ENCODE results near the gene JUP. TPM values are rescaled to one million over a fixed set of nuclear protein-coding genes. Genes with fewer than 3 reads are reported as not detected.

JUP gene
- polyA plus RNA-seq, 1 donor, result 163 TPM

DNA sequence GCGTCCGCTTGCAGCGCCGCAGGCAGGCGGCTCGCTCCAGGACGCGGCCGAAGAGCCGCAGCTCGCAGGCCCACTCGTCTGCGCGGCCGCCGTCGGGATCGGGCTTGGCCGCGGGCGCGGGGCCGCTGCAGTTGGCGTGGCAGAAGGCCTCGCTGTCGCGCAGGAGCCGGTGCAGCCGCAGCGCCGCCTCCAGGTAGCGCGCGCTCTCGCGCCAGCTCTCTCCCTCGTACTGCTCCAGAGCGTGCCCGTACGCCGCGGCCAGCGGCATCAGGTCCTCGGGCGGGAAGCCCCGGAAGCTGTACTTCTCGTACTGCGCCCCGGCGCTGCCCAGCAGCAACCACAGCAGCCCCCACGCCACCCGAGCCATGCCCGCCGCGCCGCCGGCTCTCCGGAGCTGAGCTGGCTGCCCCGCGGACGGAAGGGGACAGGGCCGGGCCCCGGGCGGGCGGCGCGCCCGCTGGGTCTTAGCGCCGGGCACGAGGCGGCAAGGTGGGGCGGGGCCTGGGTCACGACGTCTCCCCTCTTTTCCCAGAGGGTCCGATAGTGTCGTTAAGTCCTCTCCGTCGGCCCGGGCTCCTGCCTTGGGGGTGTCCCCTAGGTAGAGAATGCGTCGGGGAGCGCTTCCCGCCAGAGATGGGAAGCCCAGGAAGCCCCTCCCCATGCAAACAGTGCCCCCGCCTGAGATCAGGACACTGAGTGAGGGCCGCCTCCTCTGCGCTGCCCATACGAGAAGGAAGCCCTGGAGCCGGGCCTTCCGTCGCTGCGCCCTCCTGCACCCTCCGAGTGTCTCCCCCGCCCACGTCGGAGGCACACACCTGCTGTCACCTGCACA is 25.3 kb upstream of the JUP start, which contains the start of gene P3H4:
Gene P3H4, minus strand, starts transcription at position 401 of the 832 bp plus-strand sequence. Its CDS starts 34 bp downstream, at position 367.
- peak; percentile 79 for DNase-seq

DNA sequence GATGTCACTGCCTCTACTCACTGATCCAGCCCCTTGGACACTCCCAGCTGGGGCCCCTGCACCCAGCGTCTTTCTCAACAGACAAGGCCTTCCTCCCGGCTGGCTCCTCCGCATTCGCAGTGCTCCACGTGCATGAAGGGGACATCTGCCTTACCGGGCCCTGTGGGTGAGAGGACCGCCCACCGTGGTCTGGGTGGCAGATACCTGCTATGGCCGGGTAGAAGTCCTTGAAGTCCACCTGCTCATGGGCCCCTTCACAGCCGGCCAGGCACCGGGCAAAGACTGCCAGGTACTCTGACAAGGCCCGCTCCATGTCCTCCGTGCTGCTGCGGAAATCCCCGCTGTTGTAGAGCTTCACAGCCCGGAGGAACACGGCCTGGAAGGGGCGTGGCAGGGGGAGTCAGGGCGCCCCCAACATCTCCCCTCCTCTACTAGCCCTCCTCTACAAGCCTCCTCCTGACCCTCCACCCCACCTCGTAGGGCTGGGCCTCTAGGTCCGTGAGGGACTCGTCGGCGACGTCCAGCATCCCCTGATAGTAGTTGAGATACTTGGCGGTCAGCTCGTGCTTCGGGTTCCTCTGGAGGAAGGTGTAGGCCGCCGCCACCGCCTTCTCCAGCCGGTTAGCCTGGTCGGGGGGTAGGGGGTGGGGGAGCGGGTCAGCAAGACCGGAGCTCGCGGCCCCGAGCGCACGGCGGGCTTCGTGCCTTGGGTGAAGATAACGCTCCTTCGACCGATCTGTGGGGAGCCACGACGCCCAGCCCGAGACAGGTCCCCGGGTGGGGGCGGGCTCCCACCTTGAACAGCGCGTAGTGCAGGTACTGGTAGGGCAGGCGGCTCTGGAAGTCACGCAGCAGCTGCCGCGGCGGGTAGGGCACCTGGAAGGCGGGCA is 24.4 kb upstream of the JUP start:
- no peak for DNase-seq

DNA sequence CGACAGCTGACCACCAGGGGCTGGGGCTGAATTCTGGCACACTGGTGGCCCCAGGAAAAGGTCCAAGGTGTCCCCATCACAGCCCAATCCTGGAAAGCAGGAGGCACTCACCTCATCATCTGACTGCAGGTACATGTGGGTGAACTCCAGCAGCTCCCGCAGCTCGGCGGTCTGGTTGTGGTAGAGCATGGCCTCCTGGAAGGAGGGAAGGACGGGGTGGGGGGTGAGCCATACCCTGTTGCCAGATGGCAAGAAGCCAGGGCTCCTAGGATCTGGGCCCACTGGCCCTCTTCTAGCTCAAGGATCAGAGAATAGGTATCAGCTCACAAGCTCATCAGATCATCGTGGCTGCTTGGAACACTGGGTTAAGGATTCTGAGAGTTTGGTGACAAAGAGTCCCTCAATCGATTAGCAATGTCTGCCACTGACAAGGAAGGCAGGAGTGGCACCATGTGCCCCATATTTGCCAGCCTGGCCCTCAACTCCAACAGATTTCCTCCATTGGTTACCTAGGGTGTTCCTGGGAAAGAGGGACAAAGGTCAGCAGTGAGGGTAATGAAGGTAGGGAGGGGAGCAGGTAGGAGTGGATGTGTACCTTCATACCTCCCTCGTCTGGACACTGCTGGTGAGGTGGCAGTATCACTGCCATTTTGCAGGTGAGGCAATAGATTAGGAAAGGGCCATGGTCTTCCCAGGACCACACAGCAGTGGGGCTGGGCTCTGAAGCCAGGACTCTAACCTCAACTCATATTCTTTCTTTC is 20.4 kb upstream of the JUP start:
- DNase-seq, result no peak

DNA sequence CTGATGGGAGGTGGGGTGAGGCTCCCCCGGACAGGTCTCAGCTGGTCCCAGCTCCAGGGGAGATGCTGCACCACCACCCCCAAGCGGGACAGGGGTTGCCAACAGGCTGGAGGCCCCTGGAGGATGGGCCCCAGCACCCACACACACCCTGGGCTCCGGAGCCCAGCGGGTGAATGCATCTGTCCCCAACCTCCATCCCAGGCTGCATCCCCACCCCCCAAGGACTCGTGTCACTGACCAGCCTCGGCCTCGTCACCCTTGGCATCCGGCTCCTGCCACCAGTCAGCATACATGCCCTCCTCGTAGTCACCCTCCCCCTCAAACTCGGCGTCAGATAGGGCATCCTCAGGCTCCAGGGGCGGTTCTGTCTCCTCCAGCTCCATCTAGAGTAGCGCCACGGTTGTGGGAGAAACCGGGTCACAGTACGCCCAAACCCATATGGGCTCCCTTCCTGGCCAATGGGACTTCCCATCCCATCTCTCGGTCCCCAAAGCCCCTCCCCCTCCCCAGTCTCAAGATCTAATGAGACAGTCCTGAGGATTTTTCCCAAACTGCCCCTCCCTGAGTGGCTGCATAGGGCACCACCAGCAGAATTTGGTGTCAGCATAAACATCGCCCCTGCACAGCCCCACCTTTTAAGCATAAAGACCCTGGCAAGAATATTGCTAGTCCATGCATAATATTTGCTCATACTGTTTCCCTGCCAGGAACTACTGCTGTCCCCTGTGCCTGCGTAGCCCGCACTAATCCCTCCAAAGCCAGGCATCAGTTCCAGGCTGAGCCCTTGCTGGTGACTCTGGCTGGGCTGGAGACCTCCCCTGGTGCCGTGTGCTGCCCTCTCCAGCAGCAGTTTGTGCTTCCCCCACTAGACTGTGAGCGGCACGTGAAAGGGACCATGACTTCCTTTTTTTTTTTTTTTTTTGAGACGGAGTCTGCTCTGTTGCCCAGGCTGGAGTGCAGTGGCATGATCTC is 16.8 kb upstream of the JUP start:
- DNase-seq, result no peak

DNA sequence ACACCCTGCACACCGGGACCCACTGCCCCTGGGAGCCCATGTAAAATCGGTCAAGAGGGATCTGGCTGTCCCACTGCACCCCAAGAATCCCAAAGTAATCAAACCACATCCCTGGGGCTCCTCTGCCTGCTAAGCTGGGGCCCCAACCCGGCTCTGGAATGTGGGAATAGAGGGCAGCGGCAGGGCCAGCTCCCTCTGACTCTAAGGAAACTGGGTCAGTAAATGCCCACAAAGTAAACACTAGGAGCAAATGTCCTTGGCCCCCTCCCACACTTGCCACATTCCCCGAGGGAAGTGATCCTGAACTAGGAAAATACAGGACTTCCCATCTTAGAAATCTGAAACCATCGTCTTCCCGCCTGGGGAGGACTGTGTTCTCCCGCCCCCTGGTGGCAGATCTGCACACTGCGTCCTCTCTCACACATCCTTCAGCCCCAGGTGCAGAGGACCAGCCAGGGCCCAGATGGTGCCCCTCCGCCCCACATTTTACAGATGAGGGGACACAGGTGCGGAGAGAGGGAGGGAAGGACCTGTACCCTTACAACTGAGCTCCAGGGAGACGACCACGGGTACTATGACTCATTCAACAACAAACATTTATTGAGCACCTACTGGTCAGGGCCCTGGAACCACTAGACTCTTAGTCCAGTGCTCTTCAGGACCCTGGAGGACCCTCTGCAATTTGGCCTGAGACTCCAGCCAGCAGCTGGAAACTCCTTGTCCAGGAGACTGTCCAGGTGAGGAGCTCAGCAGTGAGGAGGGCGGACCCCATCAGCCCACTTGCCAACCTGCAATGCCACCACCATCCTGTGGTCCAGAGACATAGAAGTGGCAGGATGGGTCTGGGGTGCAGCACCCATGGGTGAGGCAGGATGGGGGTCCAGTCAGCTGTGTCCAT is 15.1 kb upstream of the JUP start:
- DNase-seq, result peak; percentile 93

DNA sequence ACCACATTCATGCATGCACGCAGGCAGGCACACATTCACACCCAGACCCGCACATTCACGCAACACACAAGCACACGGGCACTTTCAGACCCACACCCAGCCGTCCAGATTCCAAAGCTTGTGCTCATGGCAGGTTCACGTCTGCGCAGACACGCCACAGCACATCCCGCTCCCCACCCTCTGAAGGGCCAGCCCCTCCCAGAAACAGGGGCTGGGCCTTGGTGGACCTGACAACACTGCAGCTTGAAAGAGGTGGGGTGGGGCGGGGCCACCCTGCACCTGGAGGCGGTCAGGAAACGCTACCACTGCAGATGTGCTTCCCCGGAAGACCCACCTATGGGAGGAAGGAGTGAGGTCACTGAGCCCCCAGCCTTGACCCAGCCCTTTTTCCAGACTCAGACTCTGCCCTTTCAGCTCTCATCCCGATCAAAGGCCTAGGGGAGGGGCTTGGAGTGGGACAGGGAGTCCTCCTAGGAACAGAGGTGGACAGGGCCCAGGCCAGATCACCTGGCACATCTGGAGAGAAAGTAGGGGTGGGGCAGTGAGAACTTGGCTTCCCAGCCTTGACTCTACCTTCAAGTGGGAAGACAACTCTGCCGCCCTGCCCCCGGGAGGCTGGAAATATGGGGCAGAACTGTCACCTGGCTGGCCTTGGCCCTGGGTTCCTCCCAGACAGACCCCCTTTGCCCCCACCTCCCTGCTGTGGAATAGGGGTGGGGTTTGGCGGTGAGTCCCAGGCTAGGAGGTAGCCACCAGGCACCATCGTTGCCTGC is 14.3 kb upstream of the JUP start:
- DNase-seq, result no peak

DNA sequence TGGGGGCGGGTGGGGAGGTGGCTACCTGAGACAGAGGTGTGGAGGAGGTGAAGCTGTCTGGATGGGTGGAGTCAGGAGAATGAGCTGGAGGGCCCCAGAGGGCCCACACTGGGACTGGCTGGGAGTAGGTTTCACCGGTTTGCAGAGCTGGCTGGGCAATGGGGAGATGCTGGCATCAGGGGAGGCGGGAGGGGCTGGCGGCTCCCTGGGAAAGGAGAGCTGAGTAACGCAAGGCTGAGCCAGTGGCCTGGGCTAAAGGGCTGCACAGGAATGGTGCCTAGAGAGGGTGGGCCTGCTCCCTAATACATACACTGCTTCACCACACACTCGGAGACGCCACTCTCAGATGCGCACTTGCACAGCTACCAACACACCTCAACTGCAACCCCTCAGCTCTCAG is 12.9 kb upstream of the JUP start:
- DNase-seq, result no peak

DNA sequence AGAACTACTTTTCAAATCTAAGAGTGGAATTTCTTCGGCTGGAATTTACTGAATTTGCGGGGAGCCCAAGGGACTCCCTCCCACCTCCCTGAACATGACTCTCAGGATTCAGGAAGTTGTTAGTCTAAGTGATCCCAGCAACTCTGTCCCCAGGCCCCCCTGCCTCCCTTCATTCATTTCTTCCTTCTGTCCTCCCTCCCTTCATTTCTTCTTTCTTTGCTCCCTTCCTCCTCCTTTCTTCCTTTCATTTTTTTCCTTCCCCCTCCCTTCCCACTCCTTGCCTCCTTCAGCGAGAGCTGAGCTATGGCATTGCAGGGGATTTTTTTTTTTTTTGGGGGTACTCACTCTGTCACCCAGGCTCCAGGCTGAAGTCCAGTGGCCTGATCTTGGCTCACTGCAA is 10.9 kb upstream of the JUP start:
- DNase-seq, result no peak

DNA sequence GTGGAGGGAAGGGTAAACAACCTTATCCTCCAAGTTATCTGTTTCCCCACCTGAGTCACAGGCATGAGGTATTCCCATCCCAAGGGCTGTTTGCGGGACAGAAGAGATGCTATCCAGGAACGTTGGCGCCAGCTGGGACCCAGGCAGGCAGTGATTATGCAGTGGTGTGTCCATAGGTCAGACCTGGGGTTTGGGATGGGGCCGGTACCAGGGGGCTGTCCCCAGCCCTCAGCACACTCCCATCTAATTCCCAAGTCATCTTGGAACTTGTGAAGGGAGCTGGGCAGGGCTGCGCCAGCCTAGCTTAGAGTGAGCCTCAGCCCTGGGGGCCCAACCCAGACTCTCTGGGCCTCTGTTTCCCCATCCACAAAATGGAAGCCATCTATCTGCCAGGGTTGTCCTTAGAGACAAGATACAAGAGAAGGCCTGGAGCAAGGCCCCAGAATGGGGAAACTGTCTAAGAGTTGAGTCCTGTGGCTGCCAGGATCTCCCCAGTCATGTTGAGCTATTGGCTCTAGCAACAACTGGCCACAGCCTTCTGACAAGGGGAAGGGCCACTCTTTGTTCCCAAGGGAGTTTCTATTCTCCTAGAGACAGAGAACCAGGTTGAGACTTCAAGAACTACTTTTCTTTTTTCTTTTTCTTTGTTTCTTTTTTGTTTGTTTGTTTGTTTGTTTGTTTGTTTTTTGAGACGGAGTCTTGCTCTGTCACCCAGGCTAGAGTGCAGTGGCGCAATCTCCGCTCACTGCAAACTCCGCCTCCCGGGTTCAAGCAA is 9.8 kb upstream of the JUP start:
- DNase-seq, result no peak

DNA sequence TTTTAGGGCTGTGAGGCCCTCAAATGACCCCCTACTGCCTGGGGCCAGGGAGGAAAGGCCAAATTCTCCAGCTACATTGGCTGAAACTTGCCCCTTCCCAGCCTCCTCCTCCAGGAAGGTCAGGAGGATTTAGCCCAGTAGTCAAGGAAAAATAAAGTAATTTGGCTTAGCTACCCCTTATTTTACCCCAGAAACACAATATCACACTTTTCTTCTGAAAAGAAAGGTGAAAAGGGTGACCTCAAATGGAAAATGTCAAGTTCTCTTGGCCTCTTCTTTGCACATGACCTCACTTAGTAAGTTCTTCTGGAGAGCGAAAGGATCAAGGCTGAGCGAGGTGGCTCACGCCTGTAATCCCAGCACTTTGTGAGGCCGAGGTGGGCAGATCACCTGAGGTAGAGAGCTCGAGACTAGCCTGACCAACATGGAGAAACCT is 8.0 kb upstream of the JUP start:
- no peak for DNase-seq

DNA sequence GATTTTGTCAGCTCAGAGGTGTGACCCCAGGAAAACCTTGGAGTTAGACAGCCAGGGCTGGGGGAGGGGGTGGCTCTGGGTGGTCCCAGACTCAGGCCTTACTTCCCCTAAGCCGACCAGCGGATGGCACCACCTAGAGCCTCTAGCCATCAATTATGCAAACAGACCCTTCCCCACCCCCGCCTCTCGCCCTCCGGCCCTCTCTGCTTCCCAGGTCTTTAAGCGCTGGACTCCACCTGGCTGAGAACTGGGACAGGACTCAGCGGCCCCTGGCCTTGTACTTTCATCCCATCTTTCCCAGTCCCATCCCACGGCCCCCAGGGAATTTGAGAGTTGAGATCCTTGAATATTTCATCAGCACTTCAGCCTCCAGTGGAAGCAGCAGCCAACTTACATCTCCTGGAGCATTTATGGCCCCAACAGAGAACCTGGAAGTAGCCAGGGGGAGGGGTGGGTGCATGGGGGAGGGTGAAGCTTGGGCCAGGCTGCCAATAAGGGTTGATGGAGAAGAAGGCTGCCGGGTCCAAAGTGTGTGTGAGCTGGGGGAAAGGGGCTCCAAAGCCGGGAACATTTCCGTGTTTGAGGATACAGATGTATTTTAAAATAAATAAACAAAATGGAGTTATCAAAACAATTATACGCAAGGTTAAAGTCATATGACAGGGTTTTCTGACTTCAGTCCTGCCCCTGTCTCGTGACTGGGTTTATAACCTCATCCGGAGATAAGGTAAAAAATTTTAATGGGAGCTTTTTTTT is 7.5 kb upstream of the JUP start:
- DNase-seq, result no peak

DNA sequence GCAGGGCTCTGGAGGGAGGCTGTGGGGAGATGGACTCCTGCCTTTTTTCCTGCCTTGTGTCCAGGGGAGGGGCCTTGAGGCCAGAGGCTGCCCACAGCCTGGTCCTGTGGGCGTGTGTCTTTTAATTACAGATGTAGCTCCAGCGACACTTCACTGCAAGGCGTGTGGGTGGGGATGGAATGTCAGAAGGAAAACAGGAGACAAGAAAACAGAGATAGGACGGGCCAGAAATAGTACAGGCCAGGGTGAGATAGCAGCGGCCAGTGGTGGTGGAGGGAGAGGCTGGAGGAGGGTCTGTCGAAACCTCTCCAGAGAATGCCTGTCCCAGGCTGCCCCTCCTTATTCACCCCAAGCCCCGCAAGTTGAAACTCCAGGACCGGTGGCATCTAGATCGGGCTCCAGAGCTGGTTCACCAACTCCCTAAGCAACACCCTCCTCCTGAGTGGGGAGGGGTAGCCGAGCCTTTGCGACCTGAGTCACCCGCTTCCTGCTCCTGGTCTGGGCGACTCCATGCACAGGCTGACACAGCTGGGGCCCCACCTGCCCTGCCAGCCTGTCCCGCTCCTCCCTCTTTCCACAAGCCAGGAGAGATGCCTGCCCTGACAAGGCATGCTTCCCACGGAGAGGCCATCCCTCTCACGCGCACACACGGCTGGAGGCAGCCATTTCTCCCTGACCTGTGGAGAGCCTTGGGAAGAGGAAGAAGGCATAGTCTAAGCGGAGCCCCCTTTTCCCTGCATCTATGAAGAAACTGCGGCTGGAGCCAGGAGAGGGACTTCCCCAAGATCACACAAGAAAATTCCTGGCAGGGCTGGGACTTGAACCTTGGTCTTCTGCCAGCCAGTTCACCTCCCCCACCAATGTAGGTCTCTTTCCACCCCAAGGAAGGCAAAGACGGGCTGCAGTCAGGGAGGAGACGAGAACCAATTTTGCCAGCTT is 6.6 kb upstream of the JUP start:
- DNase-seq, result no peak

DNA sequence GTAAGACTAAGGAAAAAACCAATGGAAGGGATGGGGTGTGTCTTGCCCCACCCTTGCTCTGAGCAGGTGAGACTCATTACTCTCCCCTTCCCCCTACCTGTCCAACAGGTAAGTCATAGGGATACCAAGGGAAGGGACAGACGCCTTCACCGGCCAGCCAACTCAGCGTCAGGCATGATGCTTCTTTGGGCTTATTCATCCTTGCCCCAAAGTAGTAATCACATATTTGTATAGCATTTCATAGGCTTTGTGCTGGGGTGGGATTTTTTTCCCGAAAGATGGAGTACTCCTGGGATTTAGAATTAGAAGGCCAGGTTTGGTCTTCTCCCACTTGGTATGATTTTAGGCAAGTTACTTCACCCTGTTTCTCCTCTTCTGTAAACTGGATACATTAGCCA is 509 bp upstream of the JUP start:
- DNase-seq, result no peak

DNA sequence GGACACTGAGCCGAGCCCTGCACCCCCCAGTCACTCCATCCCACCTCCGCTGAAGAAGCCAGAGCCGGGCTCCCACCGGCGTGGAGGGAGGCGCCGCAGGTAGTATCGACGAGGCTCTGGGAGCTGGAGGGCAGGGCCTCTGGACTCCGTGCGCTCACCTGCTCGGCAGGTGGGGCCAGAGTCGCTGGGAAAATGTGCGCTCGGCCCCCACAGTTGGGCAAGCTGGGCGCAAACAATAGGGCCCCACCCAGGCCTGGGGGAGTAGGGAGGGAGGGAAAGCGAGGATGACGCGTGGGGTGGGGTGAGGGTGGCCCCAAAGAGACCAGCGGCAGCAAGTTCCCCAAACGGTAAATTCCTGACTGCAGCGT is 668 bp downstream of the JUP start:
- DNase-seq, result no peak

DNA sequence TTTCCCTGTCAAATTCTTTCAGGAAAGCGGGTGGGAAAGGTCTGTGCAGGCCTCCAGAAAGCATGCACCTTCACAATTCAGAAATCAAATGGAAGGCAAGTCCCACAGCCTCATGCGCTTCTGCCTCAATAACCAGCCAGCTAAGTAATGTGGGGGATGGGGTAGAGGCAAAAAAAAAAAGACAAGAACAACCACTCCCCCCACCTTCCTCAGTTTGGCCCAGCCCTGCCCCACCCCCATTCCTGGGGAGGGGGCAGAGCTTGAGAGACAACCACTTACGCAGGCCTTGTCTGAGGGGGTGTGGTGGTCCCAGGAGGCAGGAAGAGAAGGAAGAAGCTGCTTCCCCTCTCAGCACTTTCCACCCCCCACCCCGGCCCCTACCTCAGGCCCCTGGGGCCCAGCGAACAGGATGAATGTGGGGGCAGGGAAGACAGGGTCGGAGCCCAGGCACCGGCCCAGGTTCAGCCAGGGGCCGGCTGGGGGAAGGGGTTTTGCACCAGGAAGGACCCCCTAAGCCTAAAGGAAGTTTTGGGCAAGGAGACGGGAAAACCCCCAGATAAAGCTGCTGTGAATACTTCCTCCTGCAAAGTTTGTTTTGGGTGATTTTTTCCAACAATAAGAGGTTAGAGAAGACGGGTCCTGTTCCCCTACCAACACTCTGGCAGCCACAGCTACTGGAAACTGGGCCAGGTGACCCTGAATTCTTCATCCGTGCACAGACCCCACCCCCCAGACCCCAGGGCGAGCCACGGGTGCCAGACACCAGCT is 1.2 kb downstream of the JUP start:
- peak; percentile 86 for DNase-seq

All from left kidney (tissue), 2 donors.